K562 (cell line): ENCODE data around the gene PTPRZ1. TPM values are rescaled to one million over a fixed set of nuclear protein-coding genes. Genes with fewer than 3 reads are reported as not detected.

ENCODE experiments used
- ATAC-seq: fragments of 200-7000 bp; cut with Tn5 transposase; 3 replicates; pipeline ENCODE4 v1.9.1; 2020; ENCODE audit warnings: moderate library complexity
- BruUV-seq: library from RNA; stranded (reverse); fragments of 400-500 nt; replicated peaks from 2 replicates; lab custom pipeline; 2021; lab: Mats Ljungman, UMichigan
- CTCF ChIA-PET: fragments of 300-600 bp; formaldehyde crosslinking; extraction: SDS; loops from one replicate; lab custom pipeline; 2021; ENCODE audit warnings: low intra/inter-chr PET ratio; lab: Yijun Ruan, JAX
- POLR2A ChIA-PET: fragments of 300-600, 350-650 bp; sonication (Branson Sonifier 250); formaldehyde crosslinking; extraction: SDS; loops from one replicate; lab custom pipeline; 2021; ENCODE audit warnings: antibody characterized with exemption, inconsistent platforms; lab: Yijun Ruan, JAX
- DNase-seq, 4 experiments: peaks; one replicate each; pipeline versions ENCODE4 v3.0.0 to v3.0.0-alpha.2; 2011 to 2018; ENCODE audit warnings: low spot score in 3 of 4, mixed read lengths in 3 of 4; ENCODE audit errors: extremely low read depth in 1 of 4
- FAIRE-seq: peaks from 2 replicates; lab custom pipeline; 2011; peaks lifted over from hg19 to GRCh38; lab: Jason Lieb, UNC
- H2AFZ ChIP-seq: 2 replicates; pipeline ENCODE4 v1.6.0; 2011; ENCODE audit warnings: low read depth, low read length, control low read depth, inconsistent platforms
- H3K27ac ChIP-seq: fragments of 200-600 bp; 3 replicates; pipeline ENCODE4 v1.8.0; 2011; ENCODE audit warnings: low read depth, mild to moderate bottlenecking, control low read depth, inconsistent platforms, low read length, moderate library complexity, mixed read lengths; ENCODE audit errors: extremely low read depth
- H3K27me3 ChIP-seq, 2 experiments: fragments of 300-600 bp in 1 of 2; 2 replicates in 1 of 2; 3 replicates in 1 of 2; pipeline versions ENCODE4 v1.6.0 to v1.8.0; 2011; ENCODE audit warnings: inconsistent platforms in 2 of 2, low read length in 2 of 2, mild to moderate bottlenecking in 1 of 2, mixed read lengths in 1 of 2, moderate library complexity in 1 of 2; ENCODE audit not compliant: control insufficient read depth in 2 of 2, insufficient read depth in 2 of 2
- H3K36me3 ChIP-seq: fragments of 300-600 bp; 3 replicates; pipeline ENCODE4 v1.8.0; 2011; ENCODE audit warnings: mild to moderate bottlenecking, low read length, inconsistent platforms; ENCODE audit not compliant: control insufficient read depth, insufficient read depth
- H3K4me1 ChIP-seq, 2 experiments: fragments of 200-600 bp in 1 of 2; replicated peaks in 1 of 2; 2 replicates in 1 of 2; 3 replicates in 1 of 2; pipeline versions ENCODE4 v1.5.1 to v1.8.0; 2011; ENCODE audit warnings: inconsistent platforms in 2 of 2, low read length in 2 of 2, mild to moderate bottlenecking in 1 of 2, mixed read lengths in 1 of 2, moderate library complexity in 1 of 2; ENCODE audit not compliant: control insufficient read depth in 2 of 2, insufficient read depth in 2 of 2
- H3K4me2 ChIP-seq: 2 replicates; pipeline ENCODE4 v1.6.1; 2011; ENCODE audit warnings: low read length, control low read depth, inconsistent platforms, mixed read lengths; ENCODE audit not compliant: insufficient read depth
- H3K4me3 ChIP-seq: fragments of 200-600 bp; sonication (generic), shearing (Covaris generic); 2 replicates; pipeline ENCODE4 v1.5.1; 2016; ENCODE audit warnings: control low read depth, inconsistent platforms
- H3K79me2 ChIP-seq: fragments of 200-600 bp; 3 replicates; pipeline ENCODE4 v1.8.0; 2011; ENCODE audit warnings: low read length, inconsistent platforms; ENCODE audit not compliant: control insufficient read depth, insufficient read depth
- H3K9ac ChIP-seq, 2 experiments: 2 replicates each; pipeline versions ENCODE4 v1.6.0 to v1.6.1; 2011; ENCODE audit warnings: low read depth in 2 of 2, low read length in 2 of 2, control low read depth in 1 of 2, inconsistent platforms in 1 of 2, mild to moderate bottlenecking in 1 of 2, mixed read lengths in 1 of 2; ENCODE audit not compliant: insufficient read depth in 1 of 2
- H3K9me1 ChIP-seq: one replicate; pipeline ENCODE4 v1.6.0; 2011; ENCODE audit warnings: inconsistent platforms, mild to moderate bottlenecking, low read length, moderate library complexity; ENCODE audit not compliant: control insufficient read depth, insufficient read depth
- H3K9me3 ChIP-seq: replicated peaks from 2 replicates; pipeline ENCODE4 v1.5.1; 2011; ENCODE audit warnings: low read depth, low read length, inconsistent platforms; ENCODE audit not compliant: control insufficient read depth, insufficient read depth
- H4K20me1 ChIP-seq: replicated peaks from 2 replicates; pipeline ENCODE4 v1.6.1; 2011; ENCODE audit warnings: low read length, inconsistent platforms, mixed read lengths; ENCODE audit not compliant: control insufficient read depth, insufficient read depth
- BHLHE40 ChIP-seq: IDR thresholded peaks from 2 replicates; pipeline ENCODE4 v1.6.1; 2011; ENCODE audit warnings: low read length, improper control_type of control experiment
- FOXK1 ChIP-seq: sonication (generic); formaldehyde crosslinking; IDR thresholded peaks from 2 replicates; pipeline ENCODE4 v1.8.0; 2022; ENCODE audit warnings: missing genetic modification reagents, mild to moderate bottlenecking, borderline replicate concordance
- HNRNPH1 ChIP-seq: fragments of 200-400 bp; formaldehyde crosslinking; optimal IDR thresholded peaks from 2 replicates; pipeline ENCODE3; 2017; ENCODE audit warnings: low read depth, mild to moderate bottlenecking, low read length, moderate library complexity
- IFI16 ChIP-seq: fragments of 250-450 bp; sonication (Bioruptor Pico); IDR thresholded peaks from 2 replicates; pipeline ENCODE4 v2.1.2; 2022; ENCODE audit warnings: mild to moderate bottlenecking, inconsistent platforms
- ILK ChIP-seq: fragments of 450-650 bp; IDR thresholded peaks from 2 replicates; pipeline ENCODE4 v1.6.1; 2016; ENCODE audit warnings: missing genetic modification characterization, low read depth, mild to moderate bottlenecking, missing compliant biosample characterization, moderate library complexity, borderline replicate concordance
- MBD1 ChIP-seq: fragments of 250-450 bp; sonication (Bioruptor Pico); IDR thresholded peaks from 2 replicates; pipeline ENCODE4 v1.8.0; 2022; ENCODE audit warnings: inconsistent platforms
- PHF20 ChIP-seq: fragments of 450-650 bp; IDR thresholded peaks from 2 replicates; pipeline ENCODE4 v1.6.1; 2018; ENCODE audit not compliant: partially characterized antibody
- PRDM10 ChIP-seq: fragments of 450-650 bp; IDR thresholded peaks from 2 replicates; pipeline ENCODE4 v1.6.1; 2018; ENCODE audit not compliant: partially characterized antibody
- SMARCA4 ChIP-seq: fragments of 450-650 bp; IDR thresholded peaks from 2 replicates; pipeline ENCODE4 v1.6.1; 2016
- SRF ChIP-seq, 2 experiments: fragments of 250-450, 450-650 bp in 1 of 2; sonication (Bioruptor Pico) in 1 of 2; sonication (generic) in 1 of 2; formaldehyde crosslinking; IDR thresholded peaks; 2 replicates each; pipeline versions ENCODE4 v1.5.0 to v1.5.1; 2020 to 2022; ENCODE audit warnings: mild to moderate bottlenecking in 1 of 2, missing genetic modification reagents in 1 of 2
- ZBTB1 ChIP-seq: sonication (generic); formaldehyde crosslinking; IDR thresholded peaks from 2 replicates; pipeline ENCODE4 v1.8.1; 2023; ENCODE audit warnings: missing genetic modification reagents, low read depth, mild to moderate bottlenecking, borderline replicate concordance
- ZKSCAN1 ChIP-seq: fragments of 150-350 bp; IDR thresholded peaks from 2 replicates; pipeline ENCODE4 v1.6.1; 2016; ENCODE audit warnings: low read depth, low read length
- ZNF282 ChIP-seq: sonication (generic); formaldehyde crosslinking; IDR thresholded peaks from 2 replicates; pipeline ENCODE4 v1.8.1; 2023; ENCODE audit warnings: missing genetic modification reagents
- WGBS: fragments of 100-300 bp; shearing (Covaris generic); methylation state at CpG from one replicate; pipeline ENCODE4 v1.1.6; 2016; ENCODE audit warnings: low coverage, mixed read lengths; ENCODE audit not compliant: insufficient coverage; ENCODE audit errors: missing lambda C conversion rate; 5-methylcytosine and 5-hydroxymethylcytosine counted together
- in situ Hi-C: fragments of 300-500 bp; cut with MboI; formaldehyde crosslinking; loops from 4 replicates; pipeline ENCODE4 v1.15.0; 2018; ENCODE audit warnings: inconsistent platforms, mixed read lengths
- intact Hi-C: fragments of 100-400 bp; cut with micrococcal nuclease; formaldehyde crosslinking; loops from 2 replicates; pipeline ENCODE4 v1.14.2; 2022
- polyA plus RNA-seq, 8 experiments: library from polyadenylated mRNA; depleted of rRNA in 4 of 8; stranded (reverse) in 5 of 8; unstranded in 3 of 8; fragments of >200 nt; fragmentation: Nextera tagmentation in 2 of 8; fragmentation: Illumina TruSeq in 1 of 8; extraction: Ambion mirVana in 2 of 8; extraction: Trizol in 1 of 8; gene quantifications; 2 replicates each; pipeline versions ENCODE4 v1.2.1 to v1.2.3, GENCODE V29; 2011 to 2014; ENCODE audit warnings: inconsistent platforms in 1 of 8, missing spikeins in 1 of 8
- total RNA-seq, 7 experiments: library from RNA; depleted of rRNA in 6 of 7; stranded (reverse); fragments of >200 nt in 6 of 7; fragmentation: Illumina TruSeq in 2 of 7; extraction: Trizol in 2 of 7; gene quantifications; 2 replicates each; pipeline versions ENCODE4 v1.2.1 to v1.2.3, GENCODE V29; 2011 to 2021; ENCODE audit warnings: low replicate concordance in 1 of 7
- TF ChIP-seq, protein P1 (sequence below): fragments of 450-650 bp; IDR thresholded peaks from 2 replicates; pipeline ENCODE4 v1.6.1; 2018; ENCODE audit warnings: mild to moderate bottlenecking, low read depth; ENCODE audit not compliant: partially characterized antibody

PTPRZ1 gene
- total and polyA plus RNA-seq, 9 of the 15 experiments (the other 6 are each of a cell fraction or from before 2014, with no cell fraction given) = 0.04 TPM; not detected in 7

- BruUV-seq = no TSS peak
- Histone ChIP-seq H3K36me3 (no peaks in the 10 kb centered on the region), H3K9me1 (no peaks in the 10 kb centered on the region), H2AFZ (no peak overlapping the region), H3K27ac (no peak overlapping the region), H3K9ac (no peak overlapping the region), H3K27me3 (no peaks in the 10 kb centered on the region), H3K4me2 (no peak overlapping the region), H3K79me2 (no peaks in the 10 kb centered on the region)
- ATAC-seq = no peak
- intact Hi-C loops = no loop called here
- WGBS = 0% methylated on average over 1 of the region's 1 CpG
- FAIRE-seq = no peak
- no peak for DNase-seq
- TF ChIP-seq ZBTB1 (CRISPR knock-in tag) (no peak), ILK (tag) (no peak), IFI16 (CRISPR knock-in tag) (no peak), BHLHE40 (no peak), PRDM10 (no peak), ZKSCAN1 (no peak), SMARCA4 (no peak), PHF20 (no peak), ZNF282 (CRISPR knock-in tag) (no peak), MBD1 (CRISPR knock-in tag) (no peak), HNRNPH1 (no peak), SRF (CRISPR knock-in tag; IDR thresholded peaks at IDR 0.05) (no peak), FOXK1 (no peak)
- TF ChIP-seq, protein P1, sequence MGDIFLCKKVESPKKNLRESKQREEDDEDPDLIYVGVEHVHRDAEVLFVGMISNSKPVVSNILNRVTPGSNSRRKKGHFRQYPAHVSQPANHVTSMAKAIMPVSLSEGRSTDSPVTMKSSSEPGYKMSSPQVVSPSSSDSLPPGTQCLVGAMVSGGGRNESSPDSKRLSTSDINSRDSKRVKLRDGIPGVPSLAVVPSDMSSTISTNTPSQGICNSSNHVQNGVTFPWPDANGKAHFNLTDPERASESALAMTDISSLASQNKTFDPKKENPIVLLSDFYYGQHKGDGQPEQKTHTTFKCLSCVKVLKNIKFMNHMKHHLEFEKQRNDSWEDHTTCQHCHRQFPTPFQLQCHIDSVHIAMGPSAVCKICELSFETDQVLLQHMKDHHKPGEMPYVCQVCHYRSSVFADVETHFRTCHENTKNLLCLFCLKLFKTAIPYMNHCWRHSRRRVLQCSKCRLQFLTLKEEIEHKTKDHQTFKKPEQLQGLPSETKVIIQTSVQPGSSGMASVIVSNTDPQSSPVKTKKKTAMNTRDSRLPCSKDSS = no peak
- TF ChIP-seq, all 486 proteins: peak for 0
- no peaks in the 10 kb centered on the region for H3K4me1 ChIP-seq
- in situ Hi-C loops = no loop called here
- H3K9me3 ChIP-seq = no peaks in the 10 kb centered on the region
- no peak overlapping the region for H3K4me3 ChIP-seq
- CTCF ChIA-PET = no interaction called here
- H4K20me1 ChIP-seq = no peaks in the 10 kb centered on the region
- POLR2A ChIA-PET = no interaction called here
Observed at GRCh38 chr7:122033641-122034040, 160.7 kb downstream of the PTPRZ1 start.
